GM21526 (cell line): ENCODE measurements around the gene VPS13A.
"Not testable (repeated sequence)": the region's sequence is repeated elsewhere in the genome, so short reads cannot be mapped to it uniquely, and the experiment has no call there.

ENCODE experiments used
- ATAC-seq: cut with Tn5 transposase; IDR thresholded peaks from one replicate; pipeline ENCODE4 v1.9.1; 2021; ENCODE audit warnings: moderate library complexity; ENCODE audit not compliant: unreplicated experiment, low FRiP score

The VPS13A gene

GRCh38 chr9:77180056-77180455 is 2.7 kb downstream of the VPS13A start:
- ATAC-seq: no peak

- ATAC-seq: no peak
These were observed 6.2 kb downstream of the VPS13A start for GRCh38 chr9:77183581-77183980.

- ATAC-seq: no peak
These were observed 10.9 kb downstream of the VPS13A start for GRCh38 chr9:77188242-77188641.

- ATAC-seq: no peak
These were observed 17.1 kb downstream of the VPS13A start for GRCh38 chr9:77194423-77194822.

GRCh38 chr9:77210116-77210515 is 32.8 kb downstream of the VPS13A start:
- ATAC-seq: no peak

- ATAC-seq: no peak
These were observed 34.2 kb downstream of the VPS13A start for GRCh38 chr9:77211561-77211960.

GRCh38 chr9:77212801-77213200 is 35.5 kb downstream of the VPS13A start:
- ATAC-seq: no peak

- ATAC-seq: no peak
These were observed 38.5 kb downstream of the VPS13A start for GRCh38 chr9:77215874-77216273.

- no peak for ATAC-seq
These were observed 41.3 kb downstream of the VPS13A start for GRCh38 chr9:77218612-77219011.

GRCh38 chr9:77221431-77221830 is 44.1 kb downstream of the VPS13A start:
- ATAC-seq: no peak

GRCh38 chr9:77224746-77225312 is 47.5 kb downstream of the VPS13A start:
- ATAC-seq: no peak

- no peak for ATAC-seq
These were observed 59.4 kb downstream of the VPS13A start for GRCh38 chr9:77236693-77237092.

GRCh38 chr9:77237896-77238295 is 60.6 kb downstream of the VPS13A start:
- ATAC-seq: no peak

- no peak for ATAC-seq
These were observed 73.7 kb downstream of the VPS13A start for GRCh38 chr9:77251050-77251449.

GRCh38 chr9:77257275-77257674 is 79.9 kb downstream of the VPS13A start:
- no peak for ATAC-seq

- no peak for ATAC-seq
These were observed 84.3 kb downstream of the VPS13A start for GRCh38 chr9:77261605-77262004.

GRCh38 chr9:77267762-77268161 is 90.4 kb downstream of the VPS13A start:
- not testable (repeated sequence) for ATAC-seq

GRCh38 chr9:77271023-77271690 is 93.8 kb downstream of the VPS13A start:
- no peak for ATAC-seq

- ATAC-seq: no peak
These were observed 99.5 kb downstream of the VPS13A start for GRCh38 chr9:77276799-77277198.

- no peak for ATAC-seq
These were observed 100.4 kb downstream of the VPS13A start for GRCh38 chr9:77277719-77278118.

GRCh38 chr9:77283991-77284390 is 106.7 kb downstream of the VPS13A start:
- no peak for ATAC-seq

GRCh38 chr9:77284616-77285015 is 107.3 kb downstream of the VPS13A start:
- ATAC-seq: no peak

GRCh38 chr9:77290373-77290772 is 113.0 kb downstream of the VPS13A start:
- ATAC-seq: no peak
